Adrenal gland (tissue), 12 donors: ENCODE measurements around the gene PRSS50. TPM values are rescaled to one million over a fixed set of nuclear protein-coding genes. Genes with fewer than 3 reads are reported as not detected.
"Not testable (repeated sequence)": the region's sequence is repeated elsewhere in the genome, so short reads cannot be mapped to it uniquely, and the experiment has no call there.

Source experiments
- DNase-seq, 7 donors: peaks; one replicate each; pipeline ENCODE4 v3.0.0-alpha.2; 2019 to 2020
- H3K27ac ChIP-seq, 5 donors: fragments of 200-600 bp; sonication (generic) in 4 of 5; 1 replicate in 3 of 5; 2 replicates in 2 of 5; pipeline versions ENCODE4 v1.5.1 to v1.8.0; 2016 to 2020; ENCODE audit warnings: mild to moderate bottlenecking in 1 of 5
- H3K27me3 ChIP-seq: fragments of 200-600 bp; 2 replicates; pipeline ENCODE4 v1.8.0; 2021
- H3K36me3 ChIP-seq, 2 donors: fragments of 200-600 bp; replicated peaks in 1 of 2; 1 replicate in 1 of 2; 2 replicates in 1 of 2; pipeline versions ENCODE4 v1.5.1 to v1.8.0; 2018 to 2022
- H3K4me1 ChIP-seq, 2 donors: fragments of 200-600 bp; replicated peaks in 1 of 2; 1 replicate in 1 of 2; 2 replicates in 1 of 2; pipeline versions ENCODE4 v1.5.1 to v1.8.0; 2018 to 2021
- H3K4me3 ChIP-seq, 4 donors: fragments of 200-600 bp; sonication (generic) in 3 of 4; one replicate each; pipeline ENCODE4 v1.5.1; 2016 to 2018
- H3K9me3 ChIP-seq, 3 donors: fragments of 200-600 bp; sonication (generic) in 1 of 3; replicated peaks in 1 of 3; 1 replicate in 2 of 3; 2 replicates in 1 of 3; pipeline versions ENCODE4 v1.5.1 to v1.8.0; 2016 to 2021
- CTCF ChIP-seq, 6 experiments: fragments of 450-650 bp in 4 of 6; fragments of 200-600 bp in 2 of 6; sonication (generic) in 1 of 6; IDR thresholded peaks; 1 replicate in 5 of 6; 2 replicates in 1 of 6; pipeline versions ENCODE4 v1.5.1 to v1.8.0; 2016 to 2021; ENCODE audit warnings: antibody characterized with exemption in 6 of 6, mild to moderate bottlenecking in 2 of 6, moderate library complexity in 1 of 6
- POLR2A ChIP-seq, 2 donors: fragments of 450-650 bp; IDR thresholded peaks; one replicate each; pipeline ENCODE4 v1.6.1; 2017; ENCODE audit warnings: antibody characterized with exemption in 2 of 2, mild to moderate bottlenecking in 2 of 2, moderate library complexity in 1 of 2
- WGBS, 4 donors: extraction: QIAGEN DNeasy Blood & Tissue Kit in 2 of 4; methylation state at CpG; one replicate each; pipeline versions ENCODE4 v1.1.5 to v1.1.7; 2013 to 2017; 5-methylcytosine and 5-hydroxymethylcytosine counted together
- intact Hi-C, 2 donors: fragments of 100-400 bp; cut with DNase I; formaldehyde crosslinking; loops; one replicate each; pipeline versions ENCODE4 v1.14.1 to v1.15.0; 2022 to 2023
- polyA plus RNA-seq, 3 donors: library from polyadenylated mRNA; stranded (reverse); fragments of 200-250 nt in 2 of 3; fragments of 350-450 nt in 1 of 3; fragmentation: Illumina TruSeq in 1 of 3; extraction: RNeasy Lipid Tissue Mini Kit (QIAGEN cat#74804) in 1 of 3; gene quantifications; one replicate each; pipeline ENCODE4 v1.2.3, GENCODE V29; 2013 to 2014
- total RNA-seq, 9 donors: library from RNA; depleted of rRNA in 4 of 9; stranded (reverse); fragments of >200 nt in 4 of 9; fragments of 120-200 nt in 1 of 9; fragmentation: NEBNext Ultra II Directional in 1 of 9; extraction: Animal tissue kit (Norgen Biotek cat#: 25700) in 1 of 9; gene quantifications; one replicate each; pipeline versions ENCODE4 v1.1.0 to v1.2.4, GENCODE V29; 2013 to 2023
- donor health status: healthy with polysubstance abuse.
- donor health status: Bipolar disorder and iron deficiency.
- donor health status: DM: yes; HTN: yes; CAD: no.
- donor health status: DM: no; HTN: no; CAD: no.
- donor health status: DM: no; HTN: no; CAD: no.
- donor health status: DM: yes; HTN: yes; CAD: no.

The PRSS50 gene
- total and polyA plus RNA-seq, 12 donors: 0.07 to 1.9 (median 0.18) TPM; not detected in 4

- intact Hi-C loops: no loop called here
- Histone ChIP-seq H3K27me3 (no peaks in the 10 kb centered on the region), H3K9me3 (no peaks in the 10 kb centered on the region), H3K36me3 (no peaks in the 10 kb centered on the region), H3K4me1 (no peaks in the 10 kb centered on the region), H3K27ac (no peak overlapping the region), H3K4me3 (no peak overlapping the region)
- 82 to 86% (median 83%) methylated on average over 12 of the region's 12 CpGs for WGBS, 4 donors
- TF ChIP-seq POLR2A (IDR thresholded peaks at IDR 0.05): no peak
- TF ChIP-seq CTCF (IDR thresholded peaks at IDR 0.05): no peak
- DNase-seq: no peak
Observed at GRCh38 chr3:46742992-46743585, 25.4 kb upstream of the PRSS50 start.

GRCh38 chr3:46739565-46739964 lies 21.9 kb upstream of the PRSS50 start:
- H3K4me1 ChIP-seq, H3K36me3 ChIP-seq, H3K9me3 ChIP-seq, H3K27ac ChIP-seq, DNase-seq, intact Hi-C loops, H3K27me3 ChIP-seq, H3K4me3 ChIP-seq: not testable (repeated sequence)
- 89 to 95% (median 94%) methylated on average over 3 of the region's 3 CpGs for WGBS, 4 donors

GRCh38 chr3:46737329-46737731 lies 19.7 kb upstream of the PRSS50 start:
- H3K27me3 ChIP-seq: no peaks in the 10 kb centered on the region
- no peak for DNase-seq
- WGBS, 4 donors: 24 to 47% (median 41%) methylated on average over 2 to 4 of the region's 4 CpGs
- intact Hi-C loops: no loop called here
- no peaks in the 10 kb centered on the region for H3K36me3 ChIP-seq
- H3K4me1 ChIP-seq: no peaks in the 10 kb centered on the region
- TF ChIP-seq POLR2A (IDR thresholded peaks at IDR 0.05): no peak
- no peak for TF ChIP-seq CTCF (IDR thresholded peaks at IDR 0.05)
- no peak overlapping the region for H3K4me3 ChIP-seq
- H3K27ac ChIP-seq: no peak overlapping the region
- H3K9me3 ChIP-seq: no peaks in the 10 kb centered on the region

GRCh38 chr3:46736006-46736872 lies 18.6 kb upstream of the PRSS50 start:
- Histone ChIP-seq H3K27ac (no peak overlapping the region), H3K36me3 (no peaks in the 10 kb centered on the region), H3K9me3 (no peaks in the 10 kb centered on the region), H3K4me1 (no peaks in the 10 kb centered on the region), H3K27me3 (no peaks in the 10 kb centered on the region), H3K4me3 (no peak overlapping the region)
- intact Hi-C loops: no loop called here
- DNase-seq: no peak
- WGBS, 4 donors: 69 to 93% (median 82%) methylated on average over 12 to 20 of the region's 20 CpGs
- TF ChIP-seq POLR2A (IDR thresholded peaks at IDR 0.05) (no peak), CTCF (IDR thresholded peaks at IDR 0.05) (no peak)
